K562 (cell line): Measurements from ENCODE around the gene MRNIP. TPM values are rescaled to one million over a fixed set of nuclear protein-coding genes. Genes with fewer than 3 reads are reported as not detected.

Experiments
- ARHGAP35 ChIP-seq: fragments of 450-650 bp; IDR thresholded peaks from 2 replicates; pipeline ENCODE4 v1.6.1; 2018; ENCODE audit not compliant: partially characterized antibody
- ATF2 ChIP-seq: sonication (generic); formaldehyde crosslinking; IDR thresholded peaks from 2 replicates; pipeline ENCODE4 v1.8.1; 2022; ENCODE audit warnings: missing genetic modification reagents
- BMI1 ChIP-seq: fragments of 150-350 bp; IDR thresholded peaks from 2 replicates; pipeline ENCODE4 v1.6.1; 2014; ENCODE audit warnings: low read length
- CREB3 ChIP-seq: fragments of 450-650 bp; conservative IDR thresholded peaks from 2 replicates; pipeline ENCODE4 v1.6.1; 2016; ENCODE audit warnings: missing genetic modification characterization, low read depth, mild to moderate bottlenecking, missing compliant biosample characterization, moderate library complexity
- DIDO1 ChIP-seq: fragments of 450-650 bp; IDR thresholded peaks from 2 replicates; pipeline ENCODE4 v1.6.1; 2016; ENCODE audit warnings: low read depth, missing biosample characterization, missing genetic modification characterization
- ELK3 ChIP-seq: fragments of 450-650 bp; formaldehyde crosslinking; IDR thresholded peaks from 2 replicates; pipeline ENCODE4 v1.4.0; 2020; ENCODE audit warnings: mild to moderate bottlenecking
- ETS1 ChIP-seq: conservative IDR thresholded peaks from 2 replicates; pipeline ENCODE4 v1.6.1; 2011; ENCODE audit warnings: low read depth, mild to moderate bottlenecking, low read length; ENCODE audit not compliant: control insufficient read depth
- EWSR1 ChIP-seq: fragments of 450-650 bp; IDR thresholded peaks from 2 replicates; pipeline ENCODE4 v1.6.1; 2018; ENCODE audit warnings: borderline replicate concordance, mild to moderate bottlenecking, low read depth, moderate library complexity; ENCODE audit not compliant: partially characterized antibody
- FOXA1 ChIP-seq: fragments of 450-650 bp; IDR thresholded peaks from 2 replicates; pipeline ENCODE4 v1.6.1; 2016; ENCODE audit warnings: mild to moderate bottlenecking, borderline replicate concordance
- GATAD2B ChIP-seq: fragments of 450-650 bp; IDR thresholded peaks from 2 replicates; pipeline ENCODE4 v1.6.1; 2017; ENCODE audit warnings: mild to moderate bottlenecking, borderline replicate concordance
- HMBOX1 ChIP-seq: sonication (generic); IDR thresholded peaks from 2 replicates; pipeline ENCODE4 v1.6.1; 2016
- HNRNPK ChIP-seq: fragments of 200-400 bp; formaldehyde crosslinking; IDR thresholded peaks from one replicate; pipeline ENCODE4 v1.6.1; 2018; ENCODE audit warnings: mild to moderate bottlenecking, low read depth, low read length; ENCODE audit not compliant: poor library complexity, severe bottlenecking
- IRF9 ChIP-seq: fragments of 450-650 bp; IDR thresholded peaks from 2 replicates; pipeline ENCODE4 v1.6.1; 2016; ENCODE audit warnings: missing biosample characterization, missing genetic modification characterization
- KLF13 ChIP-seq: fragments of 450-650 bp; IDR thresholded peaks from 2 replicates; pipeline ENCODE4 v1.6.1; 2016; ENCODE audit warnings: missing genetic modification characterization, low read depth, mild to moderate bottlenecking, missing compliant biosample characterization, moderate library complexity, borderline replicate concordance
- LARP7 ChIP-seq: fragments of 450-650 bp; IDR thresholded peaks from 2 replicates; pipeline ENCODE4 v1.6.1; 2016
- NR4A1 ChIP-seq, 2 experiments: fragments of 250-450 bp in 1 of 2; fragments of 450-650 bp in 1 of 2; sonication (Bioruptor Pico) in 1 of 2; IDR thresholded peaks; 2 replicates each; pipeline versions ENCODE4 v1.4.0 to v1.6.1; 2016 to 2020; ENCODE audit warnings: mild to moderate bottlenecking in 2 of 2, missing compliant biosample characterization in 1 of 2, missing genetic modification characterization in 1 of 2, moderate library complexity in 1 of 2
- PHB ChIP-seq: fragments of 250-450 bp; sonication (Bioruptor Pico); IDR thresholded peaks from 2 replicates; pipeline ENCODE4 v1.5.0; 2021
- PRMT5 ChIP-seq: sonication (generic); formaldehyde crosslinking; IDR thresholded peaks from 2 replicates; pipeline ENCODE4 v1.5.0; 2020; ENCODE audit warnings: missing genetic modification reagents
- TCF7L2 ChIP-seq: fragments of 150-350 bp; IDR thresholded peaks from 2 replicates; pipeline ENCODE4 v1.6.1; 2016; ENCODE audit warnings: low read depth, mild to moderate bottlenecking, low read length, moderate library complexity
- ZNF140 ChIP-seq: fragments of 250-450 bp; sonication (Bioruptor Pico); IDR thresholded peaks from 2 replicates; pipeline ENCODE4 v1.8.0; 2021; ENCODE audit warnings: moderate library complexity, mild to moderate bottlenecking, inconsistent platforms
- ZNF77 ChIP-seq: fragments of 250-450 bp; sonication (Bioruptor Pico); IDR thresholded peaks from 2 replicates; pipeline ENCODE4 v1.5.0; 2020
- polyA plus RNA-seq, 8 experiments: library from polyadenylated mRNA; depleted of rRNA in 4 of 8; stranded (reverse) in 5 of 8; unstranded in 3 of 8; fragments of >200 nt; fragmentation: Nextera tagmentation in 2 of 8; fragmentation: Illumina TruSeq in 1 of 8; extraction: Ambion mirVana in 2 of 8; extraction: Trizol in 1 of 8; gene quantifications; 2 replicates each; pipeline versions ENCODE4 v1.2.1 to v1.2.3, GENCODE V29; 2011 to 2014; ENCODE audit warnings: inconsistent platforms in 1 of 8, missing spikeins in 1 of 8
- total RNA-seq, 7 experiments: library from RNA; depleted of rRNA in 6 of 7; stranded (reverse); fragments of >200 nt in 6 of 7; fragmentation: Illumina TruSeq in 2 of 7; extraction: Trizol in 2 of 7; gene quantifications; 2 replicates each; pipeline versions ENCODE4 v1.2.1 to v1.2.3, GENCODE V29; 2011 to 2021; ENCODE audit warnings: low replicate concordance in 1 of 7

The MRNIP gene
- total and polyA plus RNA-seq, 9 of the 15 experiments (the other 6 are each of a cell fraction or from before 2014, with no cell fraction given), result 3.6 to 39.0 (median 16.8) TPM

GRCh38 chr5:179819296-179820126 lies 39.1 kb downstream of the MRNIP start (continued):
- TF ChIP-seq PHB (CRISPR knock-in tag) (no peak), BMI1 (no peak), TCF7L2 (no peak), FOXA1 (no peak), NR4A1 (CRISPR knock-in tag; IDR thresholded peaks at IDR 0.05) (peak; percentile 95), NR4A1 (tag; IDR thresholded peaks at IDR 0.05) (peak; percentile 96), ELK3 (CRISPR knock-in tag) (no peak), ARHGAP35 (no peak), DIDO1 (tag) (no peak), HNRNPK (no peak), ATF2 (CRISPR knock-in tag) (no peak), ETS1 (no peak), PRMT5 (CRISPR knock-in tag) (no peak), EWSR1 (no peak), CREB3 (tag) (peak; percentile 95), ZNF140 (peak; percentile 74; the same call in 1 of the 2 replicates), KLF13 (tag) (no peak; the same call in 1 of the 2 replicates), LARP7 (no peak), ZNF77 (CRISPR knock-in tag) (peak; percentile 80; the same call in 1 of the 2 replicates), GATAD2B (no peak), IRF9 (tag) (peak; percentile 56; the same call in 1 of the 2 replicates), HMBOX1 (no peak)
